Stimulated activated CD8-positive, alpha-beta memory T cell treated with anti-CD3 and anti-CD28 coated beads, Interleukin-4, amount 100 ng/mL, for 1 hour (primary cell): ENCODE results near the gene SDCCAG8.

Source experiments
- DNase-seq, 2 donors: peaks; one replicate each; pipeline ENCODE4 v3.0.0-alpha.2; 2020; ENCODE audit warnings: low read depth in 2 of 2, low spot score in 1 of 2

SDCCAG8 gene

DNA sequence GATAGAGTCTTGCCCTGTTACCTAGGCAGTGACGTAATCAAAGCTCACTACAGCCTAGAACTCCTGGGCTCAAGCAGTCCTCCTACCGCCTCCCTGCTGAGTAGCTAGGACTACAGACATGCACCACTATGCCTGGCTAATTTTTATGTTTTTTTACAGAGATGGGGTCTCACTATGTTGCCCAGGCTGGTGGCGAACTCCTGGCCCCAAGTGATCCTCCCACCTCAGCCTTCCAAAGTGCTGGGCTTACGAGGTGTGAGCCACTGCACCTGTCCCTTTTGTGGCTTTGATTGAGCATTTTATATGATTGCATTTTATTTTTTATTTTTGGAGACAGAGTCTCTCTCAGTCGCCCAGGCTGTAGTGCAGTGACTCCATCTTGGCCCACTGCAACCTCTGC lies 25.8 kb downstream of the SDCCAG8 start:
- no peak for DNase-seq

- DNase-seq, result no peak
Measured at GRCh38 chr1:243286409-243287122, 30.7 kb downstream of the SDCCAG8 start.

DNA sequence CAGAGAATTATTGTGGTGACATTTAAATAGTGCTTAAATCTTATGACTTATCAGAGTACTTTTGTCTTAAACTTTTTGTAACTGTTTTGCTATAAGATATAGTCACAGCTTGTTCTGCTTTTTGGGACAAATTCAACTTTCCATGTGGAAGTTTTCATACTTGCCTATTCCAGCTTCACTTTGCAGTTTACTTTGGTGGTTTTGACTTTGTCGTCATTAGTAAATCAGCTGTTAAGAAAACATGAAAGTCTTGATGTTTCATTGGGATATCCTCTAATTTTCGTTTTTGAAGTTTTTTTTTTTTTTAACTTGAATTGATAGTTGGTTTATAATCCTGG lies 31.3 kb downstream of the SDCCAG8 start:
- DNase-seq, result no peak

- DNase-seq, result no peak
Measured at GRCh38 chr1:243287652-243288051, 31.8 kb downstream of the SDCCAG8 start.

GRCh38 chr1:243288062-243288461 lies 32.2 kb downstream of the SDCCAG8 start:
- no peak for DNase-seq

DNA sequence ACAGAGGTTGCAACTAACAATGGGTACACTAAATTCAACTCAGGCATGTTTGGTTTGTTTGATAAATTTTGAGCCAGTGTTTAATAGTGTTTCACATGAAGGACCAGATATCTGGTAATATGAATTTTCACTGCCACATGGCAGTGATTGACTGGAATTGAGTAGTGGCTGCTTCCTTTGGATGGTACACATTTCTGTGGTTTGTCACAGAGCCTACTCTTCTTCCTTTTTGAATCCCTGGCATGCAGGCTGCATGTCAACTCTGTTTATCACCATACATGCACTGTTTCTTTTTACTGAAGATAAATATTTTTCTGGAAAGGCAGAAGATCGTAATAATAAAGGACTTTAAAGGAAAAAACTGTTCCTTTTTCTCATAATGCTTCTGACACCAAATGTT lies 35.5 kb downstream of the SDCCAG8 start:
- no peak for DNase-seq

DNA sequence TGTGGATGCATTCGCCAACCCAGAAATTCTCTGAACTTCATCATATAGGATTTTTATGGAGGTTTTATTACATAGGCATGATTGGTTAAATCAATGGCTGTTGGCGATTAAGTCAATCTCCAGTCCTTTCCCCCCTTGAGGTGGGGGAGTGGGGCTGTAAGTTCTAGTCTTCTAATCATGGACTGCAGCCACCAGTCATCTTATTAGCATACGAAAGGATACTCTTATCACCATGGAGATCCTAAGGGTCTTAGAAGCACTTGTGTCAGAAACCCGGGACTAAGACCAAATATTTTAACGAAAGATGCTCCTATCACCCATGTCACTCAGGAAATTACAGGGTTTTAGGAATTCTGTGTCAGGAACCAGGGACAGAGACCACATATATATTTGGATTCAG lies 36.3 kb downstream of the SDCCAG8 start:
- DNase-seq, result no peak

- DNase-seq, result no peak
Measured at GRCh38 chr1:243293941-243294722, 38.3 kb downstream of the SDCCAG8 start.

DNA sequence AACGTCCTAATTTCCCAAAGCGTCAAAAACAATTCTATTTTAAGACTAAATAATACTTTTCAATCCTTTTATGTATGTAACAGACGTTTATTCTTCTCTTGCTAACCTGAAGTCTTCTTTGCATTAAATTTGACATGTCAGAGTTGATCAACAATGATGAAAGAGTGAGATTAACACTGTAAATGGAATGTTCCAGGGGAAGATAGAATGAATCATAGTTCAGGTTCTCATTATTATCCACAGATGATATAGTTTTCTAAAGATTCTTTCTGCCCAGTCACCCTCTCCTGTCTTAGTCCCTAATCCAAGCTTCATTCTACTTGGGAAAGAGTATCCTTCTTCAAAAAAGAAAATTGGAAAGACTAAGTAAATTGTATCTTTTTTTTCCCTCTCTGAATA lies 38.9 kb downstream of the SDCCAG8 start:
- DNase-seq, result no peak

- DNase-seq, result no peak
Measured at GRCh38 chr1:243299069-243299468, 43.2 kb downstream of the SDCCAG8 start.

DNA sequence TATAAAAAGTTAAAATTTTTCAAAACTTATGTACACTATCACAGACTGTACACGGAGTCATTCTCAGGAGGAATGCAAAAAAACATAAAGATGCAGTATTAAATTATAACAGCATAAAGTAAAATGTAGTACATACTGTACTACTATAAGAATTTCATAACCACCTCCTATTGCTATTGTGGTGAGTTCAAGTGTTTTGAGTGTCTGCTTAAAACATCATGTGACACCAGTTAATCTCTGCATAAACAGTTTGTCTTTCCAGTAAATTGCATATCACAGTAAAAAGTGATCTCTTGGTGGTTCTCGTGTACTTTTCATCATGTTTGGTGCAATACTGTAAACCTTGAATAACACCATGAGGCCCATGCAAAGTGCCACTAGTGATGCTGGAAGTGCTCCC lies 45.2 kb downstream of the SDCCAG8 start:
- DNase-seq, result no peak

DNA sequence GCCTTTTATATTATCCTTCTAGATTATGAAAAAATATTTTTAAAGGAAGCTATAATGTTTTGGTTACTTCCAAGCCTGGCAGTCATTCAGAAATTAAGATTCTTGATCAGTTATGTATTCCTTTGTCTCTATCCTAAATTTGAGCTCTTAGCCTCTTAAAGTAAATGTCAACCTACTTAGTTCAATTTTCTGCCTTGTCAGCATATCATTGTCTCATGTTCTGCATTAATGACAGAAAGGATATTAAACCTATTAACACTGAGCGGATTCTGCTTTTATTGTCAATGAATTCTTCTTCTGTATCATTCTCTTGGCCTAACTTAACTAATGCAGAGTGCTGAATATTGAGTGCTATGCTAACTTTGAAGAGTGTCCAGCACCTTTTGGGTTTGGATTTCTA lies 56.0 kb downstream of the SDCCAG8 start:
- no peak for DNase-seq

GRCh38 chr1:243312952-243313634 lies 57.3 kb downstream of the SDCCAG8 start:
- no peak for DNase-seq

DNA sequence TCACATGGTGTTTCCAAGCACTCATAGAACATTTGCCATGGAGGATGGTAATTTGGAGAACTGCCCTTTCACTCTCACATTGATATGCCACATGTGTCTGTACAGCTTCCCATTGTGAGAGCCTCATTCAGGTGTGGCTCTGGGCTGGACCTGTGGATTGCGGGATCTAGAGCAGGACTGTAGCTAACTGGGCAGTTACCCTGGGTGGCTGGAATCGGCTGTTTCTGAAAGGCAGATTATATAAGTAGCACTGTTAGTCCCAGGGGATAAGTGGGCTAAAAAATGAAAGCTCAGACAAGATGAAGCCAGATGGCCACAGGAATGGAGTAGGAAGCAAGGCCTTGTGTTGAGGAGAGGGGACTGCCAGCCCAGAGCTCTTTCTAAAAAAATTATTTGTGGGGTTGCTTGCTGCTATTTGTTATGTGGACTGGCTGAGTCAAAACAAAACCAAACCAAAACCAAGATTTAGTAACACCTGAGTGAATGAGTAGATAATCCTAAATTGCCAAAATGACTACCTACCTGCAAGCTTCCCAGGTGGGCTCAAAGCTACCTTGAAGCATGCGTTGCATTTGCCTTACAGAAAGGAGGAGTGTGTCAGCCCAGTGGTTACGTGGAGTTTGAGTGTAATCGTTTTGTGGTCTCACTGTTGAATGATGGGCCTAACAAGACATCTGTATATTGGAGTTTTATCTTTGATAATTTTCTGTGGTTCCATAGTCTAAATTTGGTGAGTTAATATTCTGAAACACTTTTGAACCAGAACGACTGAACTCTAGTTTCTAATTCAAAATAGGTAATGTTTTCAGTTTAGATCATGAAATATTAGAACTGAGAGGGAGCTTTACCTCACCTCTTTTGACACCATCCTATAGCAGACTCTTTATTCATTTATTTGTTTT lies 58.0 kb downstream of the SDCCAG8 start:
- DNase-seq, result no peak

DNA sequence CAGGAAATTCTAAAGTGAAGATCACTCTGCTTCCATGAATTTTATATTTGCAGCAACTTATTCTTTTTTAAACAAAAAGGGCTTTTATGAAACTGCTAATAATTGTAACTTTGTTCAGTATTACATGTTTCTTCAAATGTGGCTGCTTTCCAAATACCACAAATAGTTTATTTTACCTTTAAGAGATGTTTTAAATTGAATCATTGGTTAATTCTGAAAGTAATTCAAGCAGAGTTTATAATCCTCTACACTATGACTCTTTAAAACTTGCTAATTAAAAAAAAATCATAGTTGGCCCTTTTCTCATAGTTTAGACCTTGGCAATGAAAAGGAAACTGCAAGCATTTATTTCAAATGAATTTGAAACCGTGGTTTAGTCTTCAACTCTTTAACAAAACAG lies 59.6 kb downstream of the SDCCAG8 start:
- no peak for DNase-seq

GRCh38 chr1:243315893-243316292 lies 60.1 kb downstream of the SDCCAG8 start:
- DNase-seq, result no peak

DNA sequence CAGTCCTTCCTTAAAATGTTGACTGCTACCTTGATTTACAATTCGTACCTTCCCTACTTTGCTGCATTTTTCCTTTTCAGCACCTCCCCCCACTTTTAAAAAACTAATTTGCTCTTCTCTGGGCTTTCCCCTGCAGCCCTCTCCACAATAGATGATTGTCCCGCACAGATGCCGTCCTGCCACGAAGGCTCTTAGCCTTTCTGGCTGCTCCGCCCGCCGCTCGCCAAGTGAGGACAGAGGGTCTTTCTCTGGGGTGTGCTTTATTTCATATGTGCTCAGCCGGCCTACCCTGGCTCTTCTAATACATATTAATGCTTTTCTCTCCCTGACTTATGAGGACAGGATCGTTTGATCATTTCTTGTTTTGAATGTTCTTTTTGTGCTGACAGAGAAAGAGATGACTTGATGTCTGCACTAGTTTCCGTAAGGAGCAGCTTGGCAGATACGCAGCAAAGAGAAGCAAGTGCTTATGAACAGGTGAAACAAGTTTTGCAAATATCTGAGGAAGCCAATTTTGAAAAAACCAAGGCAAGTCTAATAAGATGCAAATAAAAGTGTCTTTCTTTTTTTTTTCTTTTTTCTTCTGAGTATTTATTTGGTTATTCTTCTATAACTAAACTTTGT lies 60.6 kb downstream of the SDCCAG8 start:
- no peak for DNase-seq

DNA sequence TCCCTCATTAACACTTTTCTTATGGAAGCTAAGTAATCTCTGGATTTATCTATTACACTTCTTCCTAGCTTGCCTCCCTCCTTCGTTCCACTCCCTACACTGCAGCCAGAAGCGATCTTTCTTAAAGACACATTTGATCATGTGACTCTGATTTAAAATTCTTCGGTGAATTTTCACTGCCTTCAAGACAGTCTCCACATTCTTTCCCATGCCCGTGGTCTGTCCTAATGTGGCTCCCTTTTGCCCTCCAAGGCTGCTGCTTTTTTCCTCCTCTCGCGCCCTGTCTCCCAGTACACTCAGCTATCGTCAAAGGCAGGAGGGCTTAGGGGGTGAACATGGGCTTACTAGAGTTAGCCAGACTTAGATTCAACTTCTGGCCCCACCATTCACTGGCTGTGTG lies 64.4 kb downstream of the SDCCAG8 start:
- no peak for DNase-seq

- no peak for DNase-seq
Measured at GRCh38 chr1:243322326-243322725, 66.5 kb downstream of the SDCCAG8 start.

DNA sequence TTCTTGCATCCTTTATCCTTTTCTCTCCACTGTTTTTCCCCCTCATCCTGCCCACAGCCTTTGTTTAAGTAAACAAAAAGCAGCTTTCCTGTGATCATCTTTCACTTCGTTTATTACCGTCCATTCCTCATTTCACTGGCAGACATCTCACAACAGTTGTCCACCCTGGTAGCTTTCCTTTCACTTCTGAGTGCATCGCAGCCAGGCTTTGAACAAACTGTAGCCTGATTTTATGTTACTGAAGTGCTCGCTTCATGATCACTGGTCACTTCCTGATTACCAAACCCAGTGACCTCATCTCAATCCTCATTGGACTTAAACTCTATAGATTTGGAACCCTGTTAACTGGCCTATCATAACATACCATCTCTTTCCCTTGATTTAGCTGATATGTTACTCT lies 67.7 kb downstream of the SDCCAG8 start:
- DNase-seq, result no peak
